ENCODE measurements around the gene LRP1B.

GRCh38 chr2:140998017-140998416 is 1132.8 kb downstream of the LRP1B start:
- TF ChIP-seq, protein P1, sequence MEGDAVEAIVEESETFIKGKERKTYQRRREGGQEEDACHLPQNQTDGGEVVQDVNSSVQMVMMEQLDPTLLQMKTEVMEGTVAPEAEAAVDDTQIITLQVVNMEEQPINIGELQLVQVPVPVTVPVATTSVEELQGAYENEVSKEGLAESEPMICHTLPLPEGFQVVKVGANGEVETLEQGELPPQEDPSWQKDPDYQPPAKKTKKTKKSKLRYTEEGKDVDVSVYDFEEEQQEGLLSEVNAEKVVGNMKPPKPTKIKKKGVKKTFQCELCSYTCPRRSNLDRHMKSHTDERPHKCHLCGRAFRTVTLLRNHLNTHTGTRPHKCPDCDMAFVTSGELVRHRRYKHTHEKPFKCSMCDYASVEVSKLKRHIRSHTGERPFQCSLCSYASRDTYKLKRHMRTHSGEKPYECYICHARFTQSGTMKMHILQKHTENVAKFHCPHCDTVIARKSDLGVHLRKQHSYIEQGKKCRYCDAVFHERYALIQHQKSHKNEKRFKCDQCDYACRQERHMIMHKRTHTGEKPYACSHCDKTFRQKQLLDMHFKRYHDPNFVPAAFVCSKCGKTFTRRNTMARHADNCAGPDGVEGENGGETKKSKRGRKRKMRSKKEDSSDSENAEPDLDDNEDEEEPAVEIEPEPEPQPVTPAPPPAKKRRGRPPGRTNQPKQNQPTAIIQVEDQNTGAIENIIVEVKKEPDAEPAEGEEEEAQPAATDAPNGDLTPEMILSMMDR (IDR thresholded peaks at IDR 0.05): no peak
- no peak for TF ChIP-seq POLR2A (IDR thresholded peaks at IDR 0.05)

Measured in right lobe of liver (tissue), 4 donors.